ENCODE measurements around the gene WAC. TPM values are rescaled to one million over a fixed set of nuclear protein-coding genes. Genes with fewer than 3 reads are reported as not detected.

The WAC gene
- total RNA-seq, 2 experiments from 2014 or later: 111 to 121 TPM

GRCh38 chr10:28612877-28613276 lies 80.0 kb downstream of the WAC start:
- Histone ChIP-seq H3K4me2 (ENCODE audit: low read length) (no peak overlapping the region), H3K9me2 (ENCODE audit: insufficient read depth, low read length) (no peaks in the 10 kb centered on the region), H2AFZ (ENCODE audit: low read length) (no peak overlapping the region), H4K20me1 (ENCODE audit: insufficient read depth, low read length) (peaks cover 7% of the 10 kb centered on the region; the same call in 1 of the 2 replicates), H3K4me1 (ENCODE audit: insufficient read depth, low read length, poor library complexity, severe bottlenecking) (no peaks in the 10 kb centered on the region), H3K9me3 (ENCODE audit: low read length) (no peaks in the 10 kb centered on the region), H3K79me2 (ENCODE audit: insufficient read depth, low read depth, low read length) (peaks cover 10% of the 10 kb centered on the region; the same call in 1 of the 2 replicates), H3K4me3 (ENCODE audit: low read depth, low read length, poor library complexity, severe bottlenecking) (no peak overlapping the region), H3K27ac (ENCODE audit: low read depth, low read length, poor library complexity, severe bottlenecking) (no peak overlapping the region), H3K36me3 (ENCODE audit: insufficient read depth, low read length) (peaks cover 99% of the 10 kb centered on the region)
- TF ChIP-seq CTCF (conservative IDR thresholded peaks at IDR 0.05; ENCODE audit: low read length) (no peak), EZH2phosphoT487 (IDR thresholded peaks at IDR 0.05; ENCODE audit: borderline replicate concordance, low read depth, low read length) (no peak)
- ChIA-PET POLR2A (interaction anchor here (1.0 kb wide), 1 partner anchor 207 kb away, joined by 3 read pairs; no protein-coding TSS in a partner anchor), CTCF (ENCODE audit: unreplicated experiment) (no interaction called here)
- intact Hi-C loops (cut with micrococcal nuclease; ENCODE audit: unreplicated experiment): no loop called here
- no TSS peak for BruUV-seq (replicated peaks)
- no peak for DNase-seq (ENCODE audit: low spot score)

- intact Hi-C loops (cut with micrococcal nuclease; ENCODE audit: unreplicated experiment): no loop called here
- H3K4me3 ChIP-seq (ENCODE audit: low read depth, low read length, poor library complexity, severe bottlenecking): no peak overlapping the region
- ChIA-PET CTCF (ENCODE audit: unreplicated experiment) (no interaction called here), POLR2A (no interaction called here)
- no peaks in the 10 kb centered on the region; the same call in 1 of the 2 replicates for H3K79me2 ChIP-seq (ENCODE audit: insufficient read depth, low read depth, low read length)
- no peak overlapping the region for H3K27ac ChIP-seq (ENCODE audit: low read depth, low read length, poor library complexity, severe bottlenecking)
- DNase-seq (ENCODE audit: low spot score): no peak
- no peaks in the 10 kb centered on the region for H3K9me3 ChIP-seq (ENCODE audit: low read length)
- BruUV-seq (replicated peaks): no TSS peak
- peaks cover 97% of the 10 kb centered on the region for H3K36me3 ChIP-seq (ENCODE audit: insufficient read depth, low read length)
- no peak overlapping the region for H3K4me2 ChIP-seq (ENCODE audit: low read length)
- H2AFZ ChIP-seq (ENCODE audit: low read length): no peak overlapping the region
- no peaks in the 10 kb centered on the region for H3K9me2 ChIP-seq (ENCODE audit: insufficient read depth, low read length)
- H4K20me1 ChIP-seq (ENCODE audit: insufficient read depth, low read length): no peaks in the 10 kb centered on the region; the same call in 1 of the 2 replicates
- TF ChIP-seq CTCF (conservative IDR thresholded peaks at IDR 0.05; ENCODE audit: low read length): no peak
- H3K4me1 ChIP-seq (ENCODE audit: insufficient read depth, low read length, poor library complexity, severe bottlenecking): no peaks in the 10 kb centered on the region
Measured at GRCh38 chr10:28616514-28616913, 83.6 kb downstream of the WAC start.

GRCh38 chr10:28619455-28619854 lies 86.5 kb downstream of the WAC start:
- Histone ChIP-seq H3K4me3 (ENCODE audit: low read depth, low read length, poor library complexity, severe bottlenecking) (no peak overlapping the region), H3K9me2 (ENCODE audit: insufficient read depth, low read length) (no peaks in the 10 kb centered on the region), H2AFZ (ENCODE audit: low read length) (no peak overlapping the region), H3K27ac (ENCODE audit: low read depth, low read length, poor library complexity, severe bottlenecking) (no peak overlapping the region), H3K9me3 (ENCODE audit: low read length) (no peaks in the 10 kb centered on the region), H4K20me1 (ENCODE audit: insufficient read depth, low read length) (peaks cover 5% of the 10 kb centered on the region; the same call in 1 of the 2 replicates), H3K4me2 (ENCODE audit: low read length) (no peak overlapping the region), H3K36me3 (ENCODE audit: insufficient read depth, low read length) (peaks cover 79% of the 10 kb centered on the region), H3K79me2 (ENCODE audit: insufficient read depth, low read depth, low read length) (no peaks in the 10 kb centered on the region; the same call in 1 of the 2 replicates), H3K4me1 (ENCODE audit: insufficient read depth, low read length, poor library complexity, severe bottlenecking) (no peaks in the 10 kb centered on the region)
- ChIA-PET POLR2A (interaction anchor here (0.6 to 2.9 kb wide), 4 partner anchors 9 to 864 kb away, joined by 3 to 16 read pairs (median 6); no protein-coding TSS in a partner anchor), CTCF (ENCODE audit: unreplicated experiment) (no interaction called here)
- no peak for TF ChIP-seq CTCF (conservative IDR thresholded peaks at IDR 0.05; ENCODE audit: low read length)
- TF ChIP-seq EZH2phosphoT487 (IDR thresholded peaks at IDR 0.05; ENCODE audit: borderline replicate concordance, low read depth, low read length): no peak
- no peak for DNase-seq (ENCODE audit: low spot score)
- BruUV-seq (replicated peaks): no TSS peak
- intact Hi-C loops (cut with micrococcal nuclease; ENCODE audit: unreplicated experiment): no loop called here
